Measurements from ENCODE around the gene PAEP. TPM values are rescaled to one million over a fixed set of nuclear protein-coding genes. Genes with fewer than 3 reads are reported as not detected.

PAEP gene
- total RNA-seq, 1 donor from 2014 or later, result not detected

DNA sequence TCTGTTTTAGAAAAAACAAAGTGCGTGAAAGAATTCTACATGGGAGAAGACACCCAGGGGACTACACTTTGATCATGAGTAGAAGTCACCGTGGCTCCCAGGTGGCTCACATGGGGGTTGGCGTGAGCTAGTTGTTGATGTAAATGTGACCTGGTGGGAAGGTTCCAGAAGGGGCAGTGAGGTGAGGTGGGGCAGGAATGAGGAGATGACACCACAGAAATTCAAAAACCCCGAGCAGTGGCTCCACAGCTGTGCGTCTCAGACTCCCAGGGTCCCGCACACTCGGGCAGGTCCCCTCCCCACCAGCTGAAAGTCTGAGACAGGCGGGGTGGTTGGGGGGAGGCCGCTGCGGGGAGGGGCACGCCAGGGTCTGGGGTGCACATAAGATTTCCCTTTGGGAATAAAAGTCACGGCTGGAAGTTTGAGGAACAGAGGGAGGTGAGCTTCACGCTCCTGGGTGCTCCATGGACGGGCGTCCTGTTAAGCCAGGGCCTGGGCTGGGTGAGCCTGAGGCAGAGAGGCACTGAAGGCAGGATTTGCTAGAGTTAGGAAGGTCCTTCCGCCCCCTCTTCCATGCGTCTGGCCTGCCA lies 47.9 kb downstream of the PAEP start:
- intact Hi-C loops (cut with DNase I), result no loop called here
- no peak for DNase-seq (ENCODE audit: low spot score)

GRCh38 chr9:135610290-135611141 lies 49.0 kb downstream of the PAEP start:
- DNase-seq (ENCODE audit: low spot score), result no peak
- intact Hi-C loops (cut with DNase I), result no loop called here

DNA sequence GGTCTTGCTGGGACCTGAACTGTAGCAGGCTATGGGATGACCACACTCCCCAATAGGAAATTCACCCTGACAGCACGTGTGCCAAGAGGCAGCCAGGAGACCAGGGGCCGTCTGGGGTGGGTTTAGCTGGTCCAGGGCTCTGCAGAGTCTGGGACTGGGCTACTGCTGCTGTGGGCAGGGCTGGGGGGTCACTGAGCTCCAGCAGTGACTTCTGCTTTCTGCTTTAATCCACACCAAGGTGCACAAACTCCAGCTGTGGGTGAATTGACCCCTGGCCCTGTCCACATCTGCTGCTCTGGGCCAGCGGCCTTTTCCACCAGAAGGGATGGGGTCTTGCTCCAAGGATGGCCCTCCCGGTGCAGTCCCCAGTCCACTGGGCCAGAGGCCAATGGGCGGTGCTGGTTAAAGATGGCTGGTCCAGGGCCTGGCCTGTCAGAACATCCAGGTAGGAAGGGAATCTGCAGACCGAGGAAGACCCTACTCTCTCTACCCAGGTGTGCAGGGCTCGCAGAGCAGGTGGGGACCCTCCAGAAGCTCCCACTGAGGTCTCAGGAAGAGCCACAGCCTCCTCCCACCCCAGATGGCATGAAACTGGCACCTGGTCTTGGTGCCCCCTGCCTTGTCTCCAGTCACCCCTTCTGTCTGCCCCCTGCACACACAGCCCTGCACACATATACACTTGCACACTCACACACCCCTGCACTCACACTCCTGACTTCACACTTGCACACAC lies 49.8 kb downstream of the PAEP start:
- DNase-seq (ENCODE audit: low spot score), result no peak
- intact Hi-C loops (cut with DNase I), result no loop called here

DNA sequence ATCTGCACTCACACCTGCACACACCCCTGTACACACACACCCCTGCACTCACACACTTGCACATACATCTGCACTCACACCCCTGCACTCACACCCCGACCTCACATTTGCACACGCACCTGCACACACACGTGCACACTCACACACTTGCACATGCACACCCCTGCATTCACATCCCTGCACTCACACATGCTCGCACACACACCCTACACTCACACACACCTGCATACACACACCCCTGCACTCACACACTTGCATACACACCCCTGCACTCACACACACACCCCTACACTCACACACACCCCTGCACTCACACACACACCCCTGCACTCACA lies 50.3 kb downstream of the PAEP start:
- intact Hi-C loops (cut with DNase I), result no loop called here
- DNase-seq (ENCODE audit: low spot score), result no peak

DNA sequence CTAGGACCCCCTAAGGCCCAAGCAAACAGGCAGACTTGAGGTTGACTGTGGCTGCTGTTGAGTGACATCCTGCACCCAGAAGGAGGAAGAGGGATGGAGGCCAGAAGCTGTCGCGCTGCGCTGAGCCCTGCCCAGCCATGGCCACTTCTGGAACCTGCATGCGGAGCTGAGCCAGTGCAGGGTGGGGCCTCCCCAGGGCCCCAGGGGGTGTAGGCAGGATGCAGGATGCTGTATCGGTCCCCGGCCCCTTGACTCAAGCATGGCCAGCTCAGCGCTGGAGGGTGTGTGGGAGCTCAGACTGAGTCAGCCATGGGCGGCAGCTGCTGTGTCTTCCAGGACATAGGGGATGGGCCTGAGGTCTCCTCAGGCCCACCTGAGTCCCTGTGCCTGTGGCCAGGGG lies 50.9 kb downstream of the PAEP start:
- DNase-seq (ENCODE audit: low spot score), result no peak
- intact Hi-C loops (cut with DNase I), result no loop called here

- intact Hi-C loops (cut with DNase I), result no loop called here
- DNase-seq (ENCODE audit: low spot score), result no peak
Observed at GRCh38 chr9:135612981-135613910, 51.7 kb downstream of the PAEP start.

GRCh38 chr9:135613946-135614805 lies 52.6 kb downstream of the PAEP start:
- intact Hi-C loops (cut with DNase I), result no loop called here
- DNase-seq (ENCODE audit: low spot score), result no peak

GRCh38 chr9:135614821-135615665 lies 53.5 kb downstream of the PAEP start:
- intact Hi-C loops (cut with DNase I), result no loop called here

GRCh38 chr9:135615666-135616618 lies 54.4 kb downstream of the PAEP start:
- intact Hi-C loops (cut with DNase I), result no loop called here
- DNase-seq (ENCODE audit: low spot score), result no peak

More at GRCh38 chr9:135614821-135615665, 53.5 kb downstream of the PAEP start:
- no peak for DNase-seq (ENCODE audit: low spot score)

Other genes starting within 250 kb of the PAEP start
- 26.3 TPM for gene PPP1R26, start 82.0 kb upstream of the PAEP start, total RNA-seq
- gene MRPS2, start 61.1 kb upstream of the PAEP start, total RNA-seq, result 37.2 TPM
- not detected for gene LCN1, start 40.3 kb upstream of the PAEP start, total RNA-seq
- not detected for gene OBP2A, start 15.6 kb upstream of the PAEP start, total RNA-seq
- not detected for gene GLT6D1, start 77.8 kb downstream of the PAEP start, total RNA-seq
- not detected for gene LCN9, start 101.6 kb downstream of the PAEP start, total RNA-seq
- not detected for gene SOHLH1, start 137.7 kb downstream of the PAEP start, total RNA-seq
- 1.2 TPM for gene KCNT1, start 140.4 kb downstream of the PAEP start, total RNA-seq